Measurements from ENCODE around the gene KLK15.
A peak's percentile ranks its signal among the peaks of the same experiment; 100 is the strongest.

The KLK15 gene

GRCh38 chr19:50842130-50842529, 8.8 kb upstream of the KLK15 start:
- no peak for DNase-seq

- no peak for DNase-seq
Measured at GRCh38 chr19:50839712-50840655, 6.6 kb upstream of the KLK15 start.

- peak; percentile 20 for DNase-seq
Measured at GRCh38 chr19:50838239-50838638, 4.9 kb upstream of the KLK15 start.

- no peak for DNase-seq
Measured at GRCh38 chr19:50837300-50837699, 3.9 kb upstream of the KLK15 start.

GRCh38 chr19:50836543-50837195, 3.3 kb upstream of the KLK15 start:
- DNase-seq, result no peak

GRCh38 chr19:50835785-50836542, 2.6 kb upstream of the KLK15 start:
- peak; percentile 82 for DNase-seq

GRCh38 chr19:50835103-50835784, 1.9 kb upstream of the KLK15 start:
- DNase-seq, result no peak

- no peak for DNase-seq
Measured at GRCh38 chr19:50833802-50834167, 411 bp upstream of the KLK15 start.

GRCh38 chr19:50832666-50833065, 708 bp downstream of the KLK15 start:
- no peak for DNase-seq

GRCh38 chr19:50831026-50831396, 2.4 kb downstream of the KLK15 start:
- DNase-seq, result no peak

GRCh38 chr19:50830266-50831025, 2.9 kb downstream of the KLK15 start:
- DNase-seq, result no peak

GRCh38 chr19:50829801-50830200, 3.6 kb downstream of the KLK15 start:
- DNase-seq, result no peak

- DNase-seq, result no peak
Measured at GRCh38 chr19:50827476-50827875, 5.9 kb downstream of the KLK15 start.

- DNase-seq, result no peak
Measured at GRCh38 chr19:50826492-50827240, 6.7 kb downstream of the KLK15 start.

GRCh38 chr19:50823389-50824042, 9.9 kb downstream of the KLK15 start, which contains the start of gene KLK1:
KLK1 (minus strand) TSS chr19:50823787; CDS start chr19:50823748, 39 bp downstream.
- no peak for DNase-seq

GRCh38 chr19:50822661-50823208, 10.6 kb downstream of the KLK15 start:
- DNase-seq, result no peak

- no peak for DNase-seq
Measured at GRCh38 chr19:50821622-50822021, 11.8 kb downstream of the KLK15 start.

- DNase-seq, result no peak
Measured at GRCh38 chr19:50821248-50821612, 12.1 kb downstream of the KLK15 start.

GRCh38 chr19:50820549-50821247, 12.7 kb downstream of the KLK15 start:
- no peak for DNase-seq

- DNase-seq, result no peak
Measured at GRCh38 chr19:50820086-50820485, 13.3 kb downstream of the KLK15 start.
